ENCODE measurements around the gene ZW10. TPM values are rescaled to one million over a fixed set of nuclear protein-coding genes. Genes with fewer than 3 reads are reported as not detected.
"Not testable (repeated sequence)": the region's sequence is repeated elsewhere in the genome, so short reads cannot be mapped to it uniquely, and the experiment has no call there.

ZW10 gene
- total RNA-seq, 1 experiment from 2014 or later: 26.0 TPM

- Mint-ChIP-seq H3K27me3 (ENCODE audit: low read depth) (peaks cover 16% of the 10 kb centered on the region), H3K27ac (no peak overlapping the region), H3K4me3 (no peak overlapping the region), H3K36me3 (ENCODE audit: insufficient read depth in 1 of 3, low read depth in 3 of 3) (no peaks in the 10 kb centered on the region; a peak in 1 of 7 replicates), H3K4me1 (no peaks in the 10 kb centered on the region), H3K9me3 (no peaks in the 10 kb centered on the region)
- no peak overlapping the region for H2BK120ac ChIP-seq (ENCODE audit: low read depth, low read length, poor library complexity, severe bottlenecking)
- H4K8ac ChIP-seq (replicated peaks; ENCODE audit: insufficient read length, low read depth, low read length): no peak overlapping the region
- H3K18ac ChIP-seq (ENCODE audit: insufficient read length, low read depth, low read length): no peak overlapping the region
- no peak overlapping the region for H3K9ac ChIP-seq (ENCODE audit: extremely low read depth, insufficient read length, low read length)
- H3K4ac ChIP-seq (ENCODE audit: low read depth, low read length): no peak overlapping the region
- H3K23me2 ChIP-seq (ENCODE audit: insufficient read length, low read depth, low read length, poor library complexity, severe bottlenecking): no peaks in the 10 kb centered on the region
- DNase-seq: peak; percentile 33
- no peak overlapping the region for H3K27ac ChIP-seq (ENCODE audit: insufficient read length, low read depth, low read length)
- H2BK12ac ChIP-seq (ENCODE audit: insufficient read length, low read depth, low read length): no peak overlapping the region
- H4K5ac ChIP-seq (ENCODE audit: insufficient read length, low read depth, low read length): no peak overlapping the region
- H3K27me3 ChIP-seq (ENCODE audit: insufficient read depth, low read length): no peaks in the 10 kb centered on the region
- H3K56ac ChIP-seq (ENCODE audit: insufficient read length, low read depth, low read length): no peak overlapping the region
- no peaks in the 10 kb centered on the region for H3K4me1 ChIP-seq (ENCODE audit: insufficient read depth, low read length)
- no peak overlapping the region for H2BK20ac ChIP-seq (ENCODE audit: low read depth, low read length, poor library complexity, severe bottlenecking)
- no peak for TF ChIP-seq CTCF (conservative IDR thresholded peaks at IDR 0.05)
- no peak overlapping the region for H3K4me2 ChIP-seq (ENCODE audit: insufficient read depth, insufficient read length, low read length)
- H3K23ac ChIP-seq (ENCODE audit: insufficient read length, low read depth, low read length): no peak overlapping the region
- H2AK5ac ChIP-seq (ENCODE audit: insufficient read length, low read length): no peak overlapping the region
- no peaks in the 10 kb centered on the region for H3K9me3 ChIP-seq (ENCODE audit: control insufficient read depth, low read depth, low read length)
- no peak overlapping the region for H2BK15ac ChIP-seq (ENCODE audit: low read depth, low read length)
- no peak overlapping the region for H3K14ac ChIP-seq (ENCODE audit: insufficient read depth, low read length)
- H4K91ac ChIP-seq (ENCODE audit: insufficient read length, low read depth, low read length): no peak overlapping the region
- H3K79me1 ChIP-seq (ENCODE audit: insufficient read depth, low read depth, low read length, poor library complexity, severe bottlenecking): no peaks in the 10 kb centered on the region
- H2BK5ac ChIP-seq (ENCODE audit: insufficient read length, low read length): no peak overlapping the region
- H2AFZ ChIP-seq (ENCODE audit: low read length): no peak overlapping the region
- no peaks in the 10 kb centered on the region for H4K20me1 ChIP-seq (ENCODE audit: control insufficient read depth, insufficient read depth, insufficient read length)
- H3T11ph ChIP-seq (ENCODE audit: low read length): no peak overlapping the region
- no CpG with 5 or more reads among the region's 35 CpGs for WGBS (ENCODE audit: extremely low coverage, insufficient read length, low lambda C conversion rate)
- no peaks in the 10 kb centered on the region for H3K79me2 ChIP-seq (ENCODE audit: insufficient read depth, low read length)
These were observed 16.3 kb upstream of the ZW10 start for GRCh38 chr11:113789675-113790320.

DNA sequence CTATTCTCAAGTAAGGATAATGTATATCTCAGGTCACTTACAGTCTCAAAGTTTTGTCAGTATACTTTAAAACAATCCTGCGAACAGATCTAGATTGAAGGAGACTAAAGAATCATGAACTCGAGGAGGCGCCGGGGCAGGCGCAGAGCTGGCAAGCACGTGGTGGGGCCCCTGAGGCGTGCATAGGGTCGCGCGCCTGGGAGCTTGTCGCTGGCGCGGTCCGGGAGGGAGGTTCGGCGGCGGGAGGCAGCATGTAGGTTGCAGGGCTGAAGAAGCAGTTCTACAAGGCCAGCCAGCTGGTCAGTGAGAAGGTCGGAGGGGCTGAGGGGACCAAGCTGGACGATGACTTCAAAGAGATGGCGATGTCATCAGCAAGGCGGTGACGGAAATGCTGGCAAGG is 15.5 kb upstream of the ZW10 start:
- H2AFZ ChIP-seq (ENCODE audit: low read length); H4K20me1 ChIP-seq (ENCODE audit: control insufficient read depth, insufficient read depth, insufficient read length); H3K23me2 ChIP-seq (ENCODE audit: insufficient read length, low read depth, low read length, poor library complexity, severe bottlenecking); DNase-seq; H3K9me3 ChIP-seq (ENCODE audit: control insufficient read depth, low read depth, low read length); H3K14ac ChIP-seq (ENCODE audit: insufficient read depth, low read length); H4K5ac ChIP-seq (ENCODE audit: insufficient read length, low read depth, low read length); H2AK5ac ChIP-seq (ENCODE audit: insufficient read length, low read length); H3K27ac ChIP-seq (ENCODE audit: insufficient read length, low read depth, low read length); H3T11ph ChIP-seq (ENCODE audit: low read length); H3K18ac ChIP-seq (ENCODE audit: insufficient read length, low read depth, low read length); H3K79me1 ChIP-seq (ENCODE audit: insufficient read depth, low read depth, low read length, poor library complexity, severe bottlenecking); H3K4me1 ChIP-seq (ENCODE audit: insufficient read depth, low read length); H2BK20ac ChIP-seq (ENCODE audit: low read depth, low read length, poor library complexity, severe bottlenecking); H3K27me3 ChIP-seq (ENCODE audit: insufficient read depth, low read length); H2BK12ac ChIP-seq (ENCODE audit: insufficient read length, low read depth, low read length); H4K8ac ChIP-seq (replicated peaks; ENCODE audit: insufficient read length, low read depth, low read length); H3K4me3 Mint-ChIP-seq; H3K4me1 Mint-ChIP-seq; H3K4me2 ChIP-seq (ENCODE audit: insufficient read depth, insufficient read length, low read length); H3K79me2 ChIP-seq (ENCODE audit: insufficient read depth, low read length); H3K4ac ChIP-seq (ENCODE audit: low read depth, low read length); H3K56ac ChIP-seq (ENCODE audit: insufficient read length, low read depth, low read length); H2BK5ac ChIP-seq (ENCODE audit: insufficient read length, low read length); H3K9ac ChIP-seq (ENCODE audit: extremely low read depth, insufficient read length, low read length); H3K9me3 Mint-ChIP-seq; H3K23ac ChIP-seq (ENCODE audit: insufficient read length, low read depth, low read length); H4K91ac ChIP-seq (ENCODE audit: insufficient read length, low read depth, low read length); H3K36me3 Mint-ChIP-seq (ENCODE audit: insufficient read depth in 1 of 3, low read depth in 3 of 3); H2BK120ac ChIP-seq (ENCODE audit: low read depth, low read length, poor library complexity, severe bottlenecking); H2BK15ac ChIP-seq (ENCODE audit: low read depth, low read length): not testable (repeated sequence)
- WGBS (ENCODE audit: extremely low coverage, insufficient read length, low lambda C conversion rate): no CpG with 5 or more reads among the region's 22 CpGs
- peaks cover 17% of the 10 kb centered on the region for H3K27me3 Mint-ChIP-seq (ENCODE audit: low read depth)
- H3K27ac Mint-ChIP-seq: peak overlapping the region in 1 of 3 experiments; percentile 22; a peak in 2 of 7 replicates
